ENCODE results near the gene MARCHF10.

Gene MARCHF10

DNA sequence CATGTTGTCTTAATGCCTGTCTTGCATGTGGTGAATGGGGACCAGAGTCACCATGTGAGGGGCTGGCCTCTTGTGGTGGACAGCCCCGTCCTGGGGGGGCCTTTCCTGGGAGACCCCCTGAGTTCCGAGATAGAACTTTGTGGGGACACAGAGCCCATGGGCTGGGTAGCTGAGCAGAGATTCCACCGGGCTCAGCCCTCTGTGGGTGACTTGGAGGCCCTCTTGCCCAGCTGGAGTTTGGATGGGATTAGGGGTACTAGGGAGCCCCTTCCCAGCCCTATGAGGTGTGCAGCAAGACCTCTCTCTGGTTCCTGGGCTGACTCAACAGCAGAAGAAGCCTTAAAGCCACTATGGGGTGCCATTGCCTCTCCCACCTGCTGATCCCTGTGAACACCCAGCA lies 142.5 kb downstream of the MARCHF10 start:
- TF ChIP-seq, protein P1, sequence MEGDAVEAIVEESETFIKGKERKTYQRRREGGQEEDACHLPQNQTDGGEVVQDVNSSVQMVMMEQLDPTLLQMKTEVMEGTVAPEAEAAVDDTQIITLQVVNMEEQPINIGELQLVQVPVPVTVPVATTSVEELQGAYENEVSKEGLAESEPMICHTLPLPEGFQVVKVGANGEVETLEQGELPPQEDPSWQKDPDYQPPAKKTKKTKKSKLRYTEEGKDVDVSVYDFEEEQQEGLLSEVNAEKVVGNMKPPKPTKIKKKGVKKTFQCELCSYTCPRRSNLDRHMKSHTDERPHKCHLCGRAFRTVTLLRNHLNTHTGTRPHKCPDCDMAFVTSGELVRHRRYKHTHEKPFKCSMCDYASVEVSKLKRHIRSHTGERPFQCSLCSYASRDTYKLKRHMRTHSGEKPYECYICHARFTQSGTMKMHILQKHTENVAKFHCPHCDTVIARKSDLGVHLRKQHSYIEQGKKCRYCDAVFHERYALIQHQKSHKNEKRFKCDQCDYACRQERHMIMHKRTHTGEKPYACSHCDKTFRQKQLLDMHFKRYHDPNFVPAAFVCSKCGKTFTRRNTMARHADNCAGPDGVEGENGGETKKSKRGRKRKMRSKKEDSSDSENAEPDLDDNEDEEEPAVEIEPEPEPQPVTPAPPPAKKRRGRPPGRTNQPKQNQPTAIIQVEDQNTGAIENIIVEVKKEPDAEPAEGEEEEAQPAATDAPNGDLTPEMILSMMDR (IDR thresholded peaks at IDR 0.05; ENCODE audit: control insufficient read depth, insufficient read depth, low read depth, low read length, missing control alignments) = no peak
- DNase-seq (ENCODE audit: low read depth) = no peak
- no peak overlapping the region for H3K4me3 ChIP-seq (ENCODE audit: control insufficient read depth, low read depth, low read length)

DNA sequence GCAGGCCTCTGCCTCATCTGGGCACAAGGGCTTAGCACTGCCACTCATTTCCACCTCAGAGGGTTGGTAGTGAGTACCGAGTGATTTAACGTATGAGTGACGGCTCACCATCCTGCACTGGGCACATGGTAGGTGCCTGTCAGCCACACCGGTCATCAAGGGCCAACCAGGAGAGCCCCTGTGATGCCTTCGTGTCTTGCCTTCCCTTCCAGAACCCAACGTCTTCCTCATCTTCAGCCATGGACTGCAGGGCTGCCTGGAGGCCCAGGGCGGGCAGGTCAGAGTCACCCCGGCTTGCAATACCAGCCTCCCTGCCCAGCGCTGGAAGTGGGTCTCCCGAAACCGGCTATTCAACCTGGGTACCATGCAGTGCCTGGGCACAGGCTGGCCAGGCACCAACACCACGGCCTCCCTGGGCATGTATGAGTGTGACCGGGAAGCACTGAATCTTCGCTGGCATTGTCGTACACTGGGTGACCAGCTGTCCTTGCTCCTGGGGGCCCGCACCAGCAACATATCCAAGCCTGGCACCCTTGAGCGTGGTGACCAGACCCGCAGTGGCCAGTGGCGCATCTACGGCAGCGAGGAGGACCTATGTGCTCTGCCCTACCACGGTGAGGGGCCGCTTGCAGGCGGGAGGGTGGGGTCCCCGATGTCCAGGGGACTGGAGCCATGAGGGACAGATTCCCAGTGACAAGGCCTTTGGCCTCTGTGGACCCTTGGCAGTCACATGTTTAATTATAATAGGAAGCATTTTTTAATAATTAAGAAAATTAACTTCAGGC lies 143.6 kb downstream of the MARCHF10 start:
- H3K4me3 ChIP-seq (ENCODE audit: control insufficient read depth, low read depth, low read length) = no peak overlapping the region
- no peak for DNase-seq (ENCODE audit: low read depth)
- TF ChIP-seq, protein P1 (IDR thresholded peaks at IDR 0.05; ENCODE audit: control insufficient read depth, insufficient read depth, low read depth, low read length, missing control alignments) = no peak

DNA sequence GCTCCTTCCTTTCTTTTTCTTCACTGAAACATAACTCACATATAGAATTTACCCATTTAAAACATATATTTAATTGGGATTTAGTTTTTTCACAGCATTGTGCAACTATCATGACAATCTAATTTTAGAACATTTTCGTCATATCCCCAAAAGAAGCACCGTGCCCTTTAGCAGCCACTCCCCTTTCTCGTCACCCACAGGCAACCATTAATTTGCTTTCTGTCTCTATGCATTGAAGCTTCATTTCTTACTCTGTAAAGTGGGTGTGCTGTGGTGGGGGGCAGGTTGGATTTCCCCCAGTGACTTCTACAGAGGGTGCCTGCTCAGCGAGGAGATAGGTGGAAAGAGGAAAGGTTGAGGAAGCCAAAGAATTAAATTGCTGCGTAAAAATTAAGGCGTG lies 144.8 kb downstream of the MARCHF10 start:
- TF ChIP-seq, protein P1 (IDR thresholded peaks at IDR 0.05; ENCODE audit: control insufficient read depth, insufficient read depth, low read depth, low read length, missing control alignments) = no peak
- H3K4me3 ChIP-seq (ENCODE audit: control insufficient read depth, low read depth, low read length) = no peak overlapping the region
- no peak for DNase-seq (ENCODE audit: low read depth)

DNA sequence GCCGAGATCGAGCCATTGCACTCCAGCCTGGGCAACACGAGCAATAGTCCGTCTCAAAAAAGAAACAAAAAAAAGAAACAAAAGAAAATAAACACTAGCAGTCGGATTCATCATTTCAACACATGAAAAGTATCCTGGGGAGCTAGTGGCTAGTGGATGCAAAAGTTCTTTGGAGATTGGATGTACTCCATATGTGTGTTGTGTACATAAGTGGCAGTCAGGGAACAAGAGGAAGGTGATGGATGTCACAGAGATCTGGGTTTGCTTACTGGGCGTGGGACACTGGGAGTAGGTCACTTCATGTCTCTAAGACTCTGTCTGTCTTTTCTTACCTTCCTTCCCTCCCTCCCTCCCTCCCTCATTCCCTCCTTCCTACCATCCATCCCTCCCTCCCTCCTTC lies 145.3 kb downstream of the MARCHF10 start:
- DNase-seq (ENCODE audit: low read depth) = no peak
- H3K4me3 ChIP-seq (ENCODE audit: control insufficient read depth, low read depth, low read length) = no peak overlapping the region
- TF ChIP-seq, protein P1 (IDR thresholded peaks at IDR 0.05; ENCODE audit: control insufficient read depth, insufficient read depth, low read depth, low read length, missing control alignments) = no peak

DNA sequence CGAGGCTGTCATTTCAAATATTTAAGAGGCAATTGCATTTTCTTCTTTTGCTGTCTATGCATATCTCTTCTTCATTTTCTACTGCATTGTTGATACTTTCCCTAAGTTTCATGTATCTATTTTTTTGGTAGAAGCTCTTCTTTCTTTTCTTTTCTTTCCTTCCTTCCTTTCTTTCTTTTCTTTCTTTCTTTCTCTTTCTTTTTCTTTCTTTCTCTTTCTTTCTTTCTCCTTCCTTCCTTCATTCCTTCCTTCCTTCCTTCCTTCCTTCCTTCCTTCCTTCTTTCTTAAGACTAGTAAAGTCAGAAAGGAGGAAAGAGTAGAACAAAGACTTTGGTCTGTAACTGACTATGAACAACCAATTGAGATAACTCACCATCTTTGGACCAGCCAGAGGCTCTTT lies 146.8 kb downstream of the MARCHF10 start:
- H3K4me3 ChIP-seq (ENCODE audit: control insufficient read depth, low read depth, low read length) = no peak overlapping the region
- TF ChIP-seq, protein P1 (IDR thresholded peaks at IDR 0.05; ENCODE audit: control insufficient read depth, insufficient read depth, low read depth, low read length, missing control alignments) = no peak
- DNase-seq (ENCODE audit: low read depth) = no peak

DNA sequence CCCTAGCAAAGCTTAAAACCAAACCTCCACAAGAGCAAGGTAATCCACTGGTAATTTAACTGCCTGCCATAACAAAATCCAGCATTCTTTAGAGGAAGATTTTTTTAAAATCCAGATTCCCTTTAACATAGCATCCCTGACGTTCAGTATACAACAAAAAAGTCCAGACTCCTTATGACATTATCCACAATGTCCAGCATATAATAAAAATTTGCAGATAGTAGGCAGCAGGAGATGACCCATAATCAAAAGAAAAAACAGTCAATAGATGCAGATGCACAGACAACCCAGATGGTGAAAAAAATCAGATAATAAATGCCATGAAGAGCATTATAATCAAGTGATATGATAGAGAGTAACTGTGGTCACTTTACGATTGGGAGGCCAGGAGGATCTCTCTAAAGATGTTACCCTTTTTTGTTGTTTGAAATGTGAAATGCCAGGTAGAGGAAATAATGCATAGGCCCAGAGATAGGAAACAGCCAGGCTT lies 147.4 kb downstream of the MARCHF10 start:
- TF ChIP-seq, protein P1 (IDR thresholded peaks at IDR 0.05; ENCODE audit: control insufficient read depth, insufficient read depth, low read depth, low read length, missing control alignments) = no peak
- no peak overlapping the region for H3K4me3 ChIP-seq (ENCODE audit: control insufficient read depth, low read depth, low read length)
- no peak for DNase-seq (ENCODE audit: low read depth)
